ENCODE measurements around the gene GPX2.

GPX2 gene

DNA sequence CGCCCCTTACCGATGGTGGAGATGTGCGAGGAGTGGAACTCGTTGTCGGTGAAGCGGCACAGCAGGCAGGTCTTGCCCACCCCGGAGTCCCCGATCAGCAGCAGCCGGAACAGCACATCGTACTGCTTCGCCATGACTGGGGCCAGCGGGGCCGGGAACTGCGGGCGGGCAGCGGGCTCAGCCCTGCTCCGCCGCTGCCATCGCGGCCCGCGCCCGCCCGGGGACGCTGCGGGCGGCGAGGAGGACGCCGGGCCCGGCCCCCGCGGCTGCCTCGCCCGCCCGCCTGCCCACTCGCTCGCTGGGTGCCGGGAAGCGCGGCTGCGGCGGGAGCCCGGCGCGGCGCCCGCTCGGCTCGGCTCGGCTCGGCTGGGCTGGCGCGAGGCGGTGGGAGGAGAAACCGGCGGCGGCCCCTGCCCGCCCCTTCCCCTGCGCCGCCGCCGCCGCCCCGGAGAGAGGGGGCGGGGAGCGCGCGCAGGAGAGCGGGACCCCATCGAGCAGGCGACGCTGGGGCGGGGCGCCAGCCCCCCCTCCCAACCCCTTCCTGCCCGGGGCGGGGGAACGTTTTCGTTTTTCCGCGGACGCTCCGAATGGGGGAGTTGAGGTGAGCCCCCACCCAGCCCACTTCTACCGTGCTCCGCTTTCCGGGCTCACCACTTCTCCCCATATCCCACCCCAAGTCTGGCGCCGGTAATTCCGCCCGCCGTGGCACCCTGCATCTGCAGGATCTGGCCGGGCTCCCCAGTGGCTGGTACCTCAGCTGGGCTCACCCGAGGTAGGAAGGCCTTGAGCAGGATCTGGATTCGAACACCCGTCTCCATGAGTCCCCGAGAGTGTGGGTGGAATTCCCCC lies 29.6 kb upstream of the GPX2 start, which contains the start of gene RAB15:
RAB15 (minus strand) TSS at position 394 of the 849 bp plus-strand sequence; CDS start at position 134, 260 bp downstream.
- H3K9ac ChIP-seq (ENCODE audit: low read length in 2 of 2) = peak within 1 kb of the TSS; percentile 69 to 77
- peak within 1 kb of the TSS; percentile 74 to 77 for H3K4me3 ChIP-seq (ENCODE audit: low read length in 2 of 2)
- no peaks in the 10 kb centered on the region for H3K9me3 ChIP-seq (ENCODE audit: control insufficient read depth in 2 of 2, low read length in 2 of 2)
- H3K4me1 ChIP-seq (ENCODE audit: control insufficient read depth, insufficient read depth, low read length) = peaks cover 9% of the 10 kb centered on the region
- H3K27ac ChIP-seq (ENCODE audit: low read length) = no peak within 1 kb of the TSS
- H3K27me3 ChIP-seq (ENCODE audit: control insufficient read depth in 1 of 2, insufficient read depth in 2 of 2, low read length in 2 of 2) = peaks cover 0 to 3% of the 10 kb centered on the region in 2 donors
- no peaks in the 10 kb centered on the region for H3K36me3 ChIP-seq (ENCODE audit: control insufficient read depth in 2 of 2, insufficient read depth in 2 of 2, low read length in 2 of 2)

GRCh38 chr14:64971491-64971942 lies 29.0 kb upstream of the GPX2 start:
- H3K36me3 ChIP-seq (ENCODE audit: control insufficient read depth in 2 of 2, insufficient read depth in 2 of 2, low read length in 2 of 2) = no peaks in the 10 kb centered on the region
- H3K9ac ChIP-seq (ENCODE audit: low read length in 2 of 2) = peak overlapping the region; percentile 69 to 77
- H3K4me3 ChIP-seq (ENCODE audit: low read length in 2 of 2) = peak overlapping the region; percentile 74 to 77
- peaks cover 9% of the 10 kb centered on the region for H3K4me1 ChIP-seq (ENCODE audit: control insufficient read depth, insufficient read depth, low read length)
- no peak overlapping the region for H3K27ac ChIP-seq (ENCODE audit: low read length)
- H3K27me3 ChIP-seq (ENCODE audit: control insufficient read depth in 1 of 2, insufficient read depth in 2 of 2, low read length in 2 of 2) = peaks cover 0 to 3% of the 10 kb centered on the region in 2 donors
- H3K9me3 ChIP-seq (ENCODE audit: control insufficient read depth in 2 of 2, low read length in 2 of 2) = no peaks in the 10 kb centered on the region

GRCh38 chr14:64970776-64971477 lies 28.4 kb upstream of the GPX2 start:
- Histone ChIP-seq H3K4me1 (ENCODE audit: control insufficient read depth, insufficient read depth, low read length) (peaks cover 9% of the 10 kb centered on the region), H3K27ac (ENCODE audit: low read length) (no peak overlapping the region), H3K9ac (ENCODE audit: low read length in 2 of 2) (peak overlapping the region; percentile 69 to 77), H3K9me3 (ENCODE audit: control insufficient read depth in 2 of 2, low read length in 2 of 2) (no peaks in the 10 kb centered on the region), H3K36me3 (ENCODE audit: control insufficient read depth in 2 of 2, insufficient read depth in 2 of 2, low read length in 2 of 2) (no peaks in the 10 kb centered on the region), H3K27me3 (ENCODE audit: control insufficient read depth in 1 of 2, insufficient read depth in 2 of 2, low read length in 2 of 2) (peaks cover 0 to 3% of the 10 kb centered on the region in 2 donors), H3K4me3 (ENCODE audit: low read length in 2 of 2) (peak overlapping the region; percentile 74 to 77)

DNA sequence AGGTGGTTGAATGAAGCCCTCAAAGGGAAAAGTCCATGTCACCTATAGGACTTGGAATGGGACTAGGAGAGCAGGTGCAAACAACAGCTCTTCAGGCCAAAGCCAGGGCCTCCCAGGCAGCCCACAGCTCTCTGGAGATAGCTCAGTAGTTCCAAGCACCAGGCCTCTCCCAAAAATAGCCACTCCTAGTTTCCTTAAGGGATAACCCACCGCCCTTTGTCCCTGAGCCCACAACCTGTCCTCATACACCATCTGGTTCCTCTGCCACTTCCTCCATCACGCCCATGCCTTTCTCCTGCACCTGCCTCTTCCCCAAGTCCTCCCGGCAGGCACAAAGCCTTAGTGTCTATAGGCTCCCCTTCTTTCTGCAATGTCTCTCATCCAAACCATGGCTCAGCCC lies 27.5 kb upstream of the GPX2 start:
- Histone ChIP-seq H3K9me3 (ENCODE audit: control insufficient read depth in 2 of 2, low read length in 2 of 2) (no peaks in the 10 kb centered on the region), H3K4me1 (ENCODE audit: control insufficient read depth, insufficient read depth, low read length) (peaks cover 9% of the 10 kb centered on the region), H3K9ac (ENCODE audit: low read length in 2 of 2) (no peak overlapping the region), H3K36me3 (ENCODE audit: control insufficient read depth in 2 of 2, insufficient read depth in 2 of 2, low read length in 2 of 2) (no peaks in the 10 kb centered on the region), H3K4me3 (ENCODE audit: low read length in 2 of 2) (no peak overlapping the region), H3K27me3 (ENCODE audit: control insufficient read depth in 1 of 2, insufficient read depth in 2 of 2, low read length in 2 of 2) (peaks cover 0 to 3% of the 10 kb centered on the region in 2 donors), H3K27ac (ENCODE audit: low read length) (no peak overlapping the region)

GRCh38 chr14:64968651-64969050 lies 26.1 kb upstream of the GPX2 start:
- no peaks in the 10 kb centered on the region for H3K9me3 ChIP-seq (ENCODE audit: control insufficient read depth in 2 of 2, low read length in 2 of 2)
- H3K27me3 ChIP-seq (ENCODE audit: control insufficient read depth in 1 of 2, insufficient read depth in 2 of 2, low read length in 2 of 2) = peaks cover 0 to 3% of the 10 kb centered on the region in 2 donors
- no peaks in the 10 kb centered on the region for H3K36me3 ChIP-seq (ENCODE audit: control insufficient read depth in 2 of 2, insufficient read depth in 2 of 2, low read length in 2 of 2)
- no peak overlapping the region for H3K27ac ChIP-seq (ENCODE audit: low read length)
- no peak overlapping the region for H3K9ac ChIP-seq (ENCODE audit: low read length in 2 of 2)
- H3K4me1 ChIP-seq (ENCODE audit: control insufficient read depth, insufficient read depth, low read length) = peaks cover 9% of the 10 kb centered on the region
- H3K4me3 ChIP-seq (ENCODE audit: low read length in 2 of 2) = no peak overlapping the region

- Histone ChIP-seq H3K36me3 (ENCODE audit: control insufficient read depth in 2 of 2, insufficient read depth in 2 of 2, low read length in 2 of 2) (no peaks in the 10 kb centered on the region), H3K9ac (ENCODE audit: low read length in 2 of 2) (no peak overlapping the region), H3K4me1 (ENCODE audit: control insufficient read depth, insufficient read depth, low read length) (peaks cover 9% of the 10 kb centered on the region), H3K4me3 (ENCODE audit: low read length in 2 of 2) (no peak overlapping the region), H3K9me3 (ENCODE audit: control insufficient read depth in 2 of 2, low read length in 2 of 2) (no peaks in the 10 kb centered on the region), H3K27ac (ENCODE audit: low read length) (no peak overlapping the region), H3K27me3 (ENCODE audit: control insufficient read depth in 1 of 2, insufficient read depth in 2 of 2, low read length in 2 of 2) (peaks cover 0 to 3% of the 10 kb centered on the region in 2 donors)
Observed at GRCh38 chr14:64968167-64968566, 25.6 kb upstream of the GPX2 start.

GRCh38 chr14:64966976-64967375 lies 24.4 kb upstream of the GPX2 start:
- no peak overlapping the region for H3K9ac ChIP-seq (ENCODE audit: low read length in 2 of 2)
- no peak overlapping the region for H3K27ac ChIP-seq (ENCODE audit: low read length)
- peaks cover 6% of the 10 kb centered on the region for H3K4me1 ChIP-seq (ENCODE audit: control insufficient read depth, insufficient read depth, low read length)
- H3K4me3 ChIP-seq (ENCODE audit: low read length in 2 of 2) = no peak overlapping the region
- H3K36me3 ChIP-seq (ENCODE audit: control insufficient read depth in 2 of 2, insufficient read depth in 2 of 2, low read length in 2 of 2) = no peaks in the 10 kb centered on the region
- peaks cover 0 to 3% of the 10 kb centered on the region in 2 donors for H3K27me3 ChIP-seq (ENCODE audit: control insufficient read depth in 1 of 2, insufficient read depth in 2 of 2, low read length in 2 of 2)
- no peaks in the 10 kb centered on the region for H3K9me3 ChIP-seq (ENCODE audit: control insufficient read depth in 2 of 2, low read length in 2 of 2)

- Histone ChIP-seq H3K27me3 (ENCODE audit: control insufficient read depth in 1 of 2, insufficient read depth in 2 of 2, low read length in 2 of 2) (peaks cover 0 to 3% of the 10 kb centered on the region in 2 donors), H3K36me3 (ENCODE audit: control insufficient read depth in 2 of 2, insufficient read depth in 2 of 2, low read length in 2 of 2) (no peaks in the 10 kb centered on the region), H3K9me3 (ENCODE audit: control insufficient read depth in 2 of 2, low read length in 2 of 2) (no peaks in the 10 kb centered on the region), H3K4me3 (ENCODE audit: low read length in 2 of 2) (no peak overlapping the region), H3K4me1 (ENCODE audit: control insufficient read depth, insufficient read depth, low read length) (no peaks in the 10 kb centered on the region), H3K9ac (ENCODE audit: low read length in 2 of 2) (no peak overlapping the region), H3K27ac (ENCODE audit: low read length) (no peak overlapping the region)
Observed at GRCh38 chr14:64965356-64966000, 22.9 kb upstream of the GPX2 start.

DNA sequence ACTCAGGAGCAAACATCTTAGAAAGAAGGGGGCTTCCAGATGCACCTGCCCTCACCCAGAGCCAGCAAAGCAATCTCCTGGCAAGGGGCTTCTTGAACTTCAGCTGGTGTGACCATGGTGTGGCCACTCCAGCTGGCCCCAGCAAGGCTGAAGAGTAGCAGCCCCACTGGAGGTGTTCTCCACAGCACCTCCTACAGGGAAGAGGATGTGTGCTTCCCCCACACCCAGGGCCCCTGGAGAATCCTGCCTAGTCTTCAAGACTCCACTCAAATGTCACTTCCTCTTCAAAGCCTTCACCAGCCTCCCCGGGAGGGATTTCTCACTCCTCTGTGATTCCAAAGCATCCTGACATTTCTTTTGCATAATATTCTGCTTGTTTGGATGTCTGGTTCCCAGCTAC lies 21.1 kb upstream of the GPX2 start:
- no peaks in the 10 kb centered on the region for H3K36me3 ChIP-seq (ENCODE audit: control insufficient read depth in 2 of 2, insufficient read depth in 2 of 2, low read length in 2 of 2)
- no peak overlapping the region for H3K27ac ChIP-seq (ENCODE audit: low read length)
- no peaks in the 10 kb centered on the region for H3K27me3 ChIP-seq (ENCODE audit: control insufficient read depth in 1 of 2, insufficient read depth in 2 of 2, low read length in 2 of 2)
- H3K9ac ChIP-seq (ENCODE audit: low read length in 2 of 2) = no peak overlapping the region
- H3K4me3 ChIP-seq (ENCODE audit: low read length in 2 of 2) = no peak overlapping the region
- no peaks in the 10 kb centered on the region for H3K9me3 ChIP-seq (ENCODE audit: control insufficient read depth in 2 of 2, low read length in 2 of 2)
- no peaks in the 10 kb centered on the region for H3K4me1 ChIP-seq (ENCODE audit: control insufficient read depth, insufficient read depth, low read length)

- no peak overlapping the region for H3K4me3 ChIP-seq (ENCODE audit: low read length in 2 of 2)
- no peak overlapping the region for H3K9ac ChIP-seq (ENCODE audit: low read length in 2 of 2)
- no peaks in the 10 kb centered on the region for H3K4me1 ChIP-seq (ENCODE audit: control insufficient read depth, insufficient read depth, low read length)
- no peaks in the 10 kb centered on the region for H3K36me3 ChIP-seq (ENCODE audit: control insufficient read depth in 2 of 2, insufficient read depth in 2 of 2, low read length in 2 of 2)
- H3K27ac ChIP-seq (ENCODE audit: low read length) = no peak overlapping the region
- H3K9me3 ChIP-seq (ENCODE audit: control insufficient read depth in 2 of 2, low read length in 2 of 2) = no peaks in the 10 kb centered on the region
- no peaks in the 10 kb centered on the region for H3K27me3 ChIP-seq (ENCODE audit: control insufficient read depth in 1 of 2, insufficient read depth in 2 of 2, low read length in 2 of 2)
Observed at GRCh38 chr14:64960762-64961276, 18.3 kb upstream of the GPX2 start.

All from stomach smooth muscle (tissue), 2 donors.